Cardiac muscle cell (in vitro differentiated cells and primary cell): ENCODE results near the gene ZNF891. TPM values are rescaled to one million over a fixed set of nuclear protein-coding genes. Genes with fewer than 3 reads are reported as not detected.

Experiments used
- DNase-seq, 2 donors: peaks; one replicate each; pipeline versions ENCODE4 v3.0.0 to v3.0.0-alpha.2; 2010 to 2017; ENCODE audit warnings: low read depth in 1 of 2, low spot score in 1 of 2
- H3K27ac ChIP-seq: fragments of 200-600 bp; sonication (generic); 2 replicates; pipeline ENCODE4 v1.5.1; 2016
- H3K27me3 ChIP-seq: fragments of 200-600 bp; sonication (generic); 2 replicates; pipeline ENCODE4 v1.6.0; 2016; ENCODE audit warnings: control low read depth
- H3K36me3 ChIP-seq: fragments of 200-600 bp; sonication (generic); 2 replicates; pipeline ENCODE4 v1.5.1; 2016; ENCODE audit warnings: control low read depth
- H3K4me1 ChIP-seq: fragments of 200-600 bp; sonication (generic); 2 replicates; pipeline ENCODE4 v1.8.1; 2017; ENCODE audit warnings: low read depth, mild to moderate bottlenecking, mixed run types
- H3K4me3 ChIP-seq: fragments of 200-600 bp; sonication (generic); 2 replicates; pipeline ENCODE4 v1.5.1; 2016; ENCODE audit warnings: mild to moderate bottlenecking
- H3K9me3 ChIP-seq: fragments of 200-600 bp; sonication (generic); 2 replicates; pipeline ENCODE4 v1.5.1; 2017; ENCODE audit warnings: low read depth, mild to moderate bottlenecking, control low read depth
- polyA plus RNA-seq: library from polyadenylated mRNA; unstranded; fragments of >200 nt; fragmentation: Nextera tagmentation; extraction: Ambion mirVana; gene quantifications from 2 replicates; pipeline ENCODE4 v1.2.1, GENCODE V29; 2016
- total RNA-seq: library from RNA; depleted of rRNA; stranded (reverse); fragments of >200 nt; gene quantifications from 2 replicates; pipeline ENCODE4 v1.2.3, GENCODE V29; 2016
- TF ChIP-seq, protein P1 (sequence below): IDR thresholded peaks from 2 replicates; pipeline ENCODE4 v1.5.1; 2012; ENCODE audit warnings: low read depth, mild to moderate bottlenecking, low read length

Gene ZNF891
- total and polyA plus RNA-seq, 2 experiments from 2014 or later = 0.65 to 2.7 TPM

DNA sequence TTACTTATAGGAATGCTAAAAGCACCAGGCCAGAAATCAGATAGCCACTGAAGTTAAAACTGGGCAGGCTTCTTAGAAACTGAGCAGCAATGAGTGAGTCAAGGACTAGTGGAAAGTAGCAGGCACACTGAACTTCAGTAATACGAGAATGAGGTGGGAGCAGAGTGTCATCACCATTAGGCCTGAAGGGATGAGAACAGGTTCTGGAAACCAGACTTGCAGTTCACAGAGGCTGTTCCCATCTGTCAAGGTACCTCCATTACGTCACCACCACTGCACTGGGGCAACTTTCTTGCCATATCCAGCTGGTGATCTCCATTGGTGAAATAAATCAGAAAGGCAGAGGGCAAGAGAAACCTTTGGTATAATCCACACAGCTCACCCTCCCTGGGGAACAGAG, 15.9 kb upstream of the ZNF891 start:
- no peak for DNase-seq
- peaks cover 3% of the 10 kb centered on the region for H3K9me3 ChIP-seq
- no peaks in the 10 kb centered on the region for H3K4me1 ChIP-seq
- TF ChIP-seq, protein P1, sequence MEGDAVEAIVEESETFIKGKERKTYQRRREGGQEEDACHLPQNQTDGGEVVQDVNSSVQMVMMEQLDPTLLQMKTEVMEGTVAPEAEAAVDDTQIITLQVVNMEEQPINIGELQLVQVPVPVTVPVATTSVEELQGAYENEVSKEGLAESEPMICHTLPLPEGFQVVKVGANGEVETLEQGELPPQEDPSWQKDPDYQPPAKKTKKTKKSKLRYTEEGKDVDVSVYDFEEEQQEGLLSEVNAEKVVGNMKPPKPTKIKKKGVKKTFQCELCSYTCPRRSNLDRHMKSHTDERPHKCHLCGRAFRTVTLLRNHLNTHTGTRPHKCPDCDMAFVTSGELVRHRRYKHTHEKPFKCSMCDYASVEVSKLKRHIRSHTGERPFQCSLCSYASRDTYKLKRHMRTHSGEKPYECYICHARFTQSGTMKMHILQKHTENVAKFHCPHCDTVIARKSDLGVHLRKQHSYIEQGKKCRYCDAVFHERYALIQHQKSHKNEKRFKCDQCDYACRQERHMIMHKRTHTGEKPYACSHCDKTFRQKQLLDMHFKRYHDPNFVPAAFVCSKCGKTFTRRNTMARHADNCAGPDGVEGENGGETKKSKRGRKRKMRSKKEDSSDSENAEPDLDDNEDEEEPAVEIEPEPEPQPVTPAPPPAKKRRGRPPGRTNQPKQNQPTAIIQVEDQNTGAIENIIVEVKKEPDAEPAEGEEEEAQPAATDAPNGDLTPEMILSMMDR = no peak
- peaks cover 30% of the 10 kb centered on the region for H3K36me3 ChIP-seq
- H3K27ac ChIP-seq = no peak overlapping the region
- H3K27me3 ChIP-seq = no peaks in the 10 kb centered on the region
- no peak overlapping the region for H3K4me3 ChIP-seq

DNA sequence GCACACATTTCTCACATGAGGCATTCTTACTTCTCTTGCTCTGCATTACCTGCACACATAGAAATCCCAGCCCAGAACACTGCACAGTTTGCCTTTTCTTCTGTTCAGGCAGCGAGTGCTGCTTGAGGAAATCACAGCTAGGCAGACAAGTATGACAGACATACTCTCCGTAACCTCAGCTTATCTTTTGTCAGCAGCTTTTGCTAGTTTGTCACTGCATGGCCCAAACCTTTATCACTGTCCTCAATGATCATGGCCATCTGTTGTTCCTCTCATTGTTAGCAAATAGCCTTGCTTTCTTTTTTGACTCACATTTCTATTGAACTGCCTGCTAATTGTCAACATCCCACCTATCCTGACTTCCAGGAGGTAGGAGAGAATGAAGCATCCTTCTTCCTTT, 5.7 kb upstream of the ZNF891 start:
- no peaks in the 10 kb centered on the region for H3K27me3 ChIP-seq

DNA sequence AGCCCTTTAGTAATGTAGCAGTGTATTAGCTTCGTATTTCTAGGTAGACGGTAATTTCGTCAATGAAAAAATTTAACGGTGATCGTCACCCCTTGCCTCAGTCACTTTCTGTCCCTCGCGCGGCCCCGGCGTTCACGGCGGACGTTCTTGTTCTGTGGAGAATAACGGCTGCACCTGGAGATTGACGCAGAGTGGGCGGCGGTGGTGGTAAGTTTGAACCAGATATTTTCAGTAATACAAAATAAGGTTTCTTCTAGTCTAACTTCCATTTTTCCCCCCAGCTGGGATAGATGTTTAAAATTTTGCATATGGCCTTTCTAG, 694 bp upstream of the ZNF891 start:
- peaks cover 5% of the 10 kb centered on the region for H3K36me3 ChIP-seq
- no peaks in the 10 kb centered on the region for H3K9me3 ChIP-seq
- H3K4me3 ChIP-seq = peak overlapping the region; percentile 80
- peaks cover 3% of the 10 kb centered on the region for H3K4me1 ChIP-seq
- TF ChIP-seq, protein P1 = no peak
- peak overlapping the region; percentile 93 for H3K27ac ChIP-seq
- DNase-seq = peak in 1 of 2 donors; percentile 45
- H3K27me3 ChIP-seq = no peaks in the 10 kb centered on the region

More for the DNA sequence above, 5.7 kb upstream of the ZNF891 start:
- TF ChIP-seq, protein P1 = no peak
- Histone ChIP-seq H3K4me1 (peaks cover 3% of the 10 kb centered on the region), H3K4me3 (no peak overlapping the region), H3K9me3 (no peaks in the 10 kb centered on the region), H3K36me3 (peaks cover 13% of the 10 kb centered on the region), H3K27ac (no peak overlapping the region)
- no peak for DNase-seq

DNA sequence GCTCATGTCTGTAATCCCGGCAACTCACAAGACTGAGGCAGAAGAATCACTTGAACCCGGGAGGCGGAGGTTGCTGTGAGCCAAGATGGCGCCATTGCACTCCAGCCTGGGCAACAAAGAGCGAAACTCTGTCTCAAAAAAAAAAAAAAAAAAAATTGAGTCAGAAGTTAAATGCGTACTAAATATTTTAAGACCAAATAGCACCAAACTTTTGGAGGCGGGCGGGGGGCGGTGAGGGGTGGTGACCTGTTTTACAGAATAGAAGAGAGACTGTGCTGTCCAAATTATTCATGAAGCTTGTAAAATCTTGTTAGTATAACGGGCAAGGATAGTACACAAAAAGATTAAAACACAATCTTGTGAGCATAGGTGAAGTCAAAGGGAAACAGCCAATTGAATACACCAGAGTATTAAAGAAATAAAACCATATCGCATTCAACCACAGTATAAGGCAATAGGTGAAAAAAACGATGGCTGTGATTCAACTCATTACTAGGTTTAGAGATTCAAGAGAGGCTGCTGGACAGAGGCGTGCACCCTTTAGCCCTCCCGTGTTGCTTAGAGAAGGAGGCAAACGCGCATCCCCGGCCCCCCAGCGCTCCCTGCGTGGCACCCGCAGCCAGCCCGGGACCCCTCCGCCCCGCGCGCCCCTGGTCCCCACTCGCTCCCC, 571 bp downstream of the ZNF891 start:
- no peaks in the 10 kb centered on the region for H3K9me3 ChIP-seq
- no peaks in the 10 kb centered on the region for H3K27me3 ChIP-seq
- H3K4me1 ChIP-seq = peaks cover 3% of the 10 kb centered on the region
- peak overlapping the region; percentile 93 for H3K27ac ChIP-seq
- TF ChIP-seq, protein P1 = no peak
- DNase-seq = peak; percentile 0 to 49
- no peaks in the 10 kb centered on the region for H3K36me3 ChIP-seq
- peak overlapping the region; percentile 80 for H3K4me3 ChIP-seq

DNA sequence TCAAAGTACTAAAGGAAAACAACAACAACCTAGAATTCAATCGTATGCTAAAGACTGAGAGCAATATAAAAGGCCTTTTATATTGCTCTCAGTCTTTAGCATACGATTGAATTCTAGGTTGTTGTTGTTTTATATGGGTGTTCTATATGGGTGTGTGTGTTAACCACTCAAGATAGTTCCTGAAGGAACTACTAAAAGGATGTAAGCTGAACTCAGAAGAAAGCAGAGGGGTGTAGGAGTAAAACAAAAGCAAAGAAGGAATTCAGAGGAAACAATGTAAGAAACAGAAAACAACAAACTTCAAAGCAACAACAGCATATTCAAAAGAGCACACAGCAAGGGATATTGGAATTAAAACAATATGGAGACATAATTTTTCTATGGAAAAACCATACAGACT, 5.4 kb downstream of the ZNF891 start:
- Histone ChIP-seq H3K9me3 (peaks cover 14% of the 10 kb centered on the region), H3K27ac (no peak overlapping the region), H3K36me3 (peaks cover 17% of the 10 kb centered on the region), H3K27me3 (no peaks in the 10 kb centered on the region), H3K4me3 (no peak overlapping the region), H3K4me1 (no peaks in the 10 kb centered on the region)
- TF ChIP-seq, protein P1 = no peak
- no peak for DNase-seq
